ENCODE results near the gene SART3. TPM values are rescaled to one million over a fixed set of nuclear protein-coding genes. Genes with fewer than 3 reads are reported as not detected.

Gene SART3
- total and polyA plus RNA-seq, 10 donors, result 13.1 to 118 (median 64.9) TPM

- TF ChIP-seq POLR2A (IDR thresholded peaks at IDR 0.05), result no peak
- TF ChIP-seq POLR2AphosphoS5 (IDR thresholded peaks at IDR 0.05), result no peak
- TF ChIP-seq CTCF (IDR thresholded peaks at IDR 0.05 in 8 of 11, conservative IDR thresholded peaks at IDR 0.05 in 3 of 11), result no peak
- Histone ChIP-seq H3K9me3 (peaks cover 0 to 15% (median 8%) of the 10 kb centered on the region in 8 donors), H3K27ac (no peak overlapping the region), H3K36me3 (no peaks in the 10 kb centered on the region), H3K27me3 (replicated peaks in 1 of 7) (peaks cover 0 to 54% (median 3%) of the 10 kb centered on the region in 7 donors), H3K4me3 (no peak overlapping the region), H3K4me1 (no peaks in the 10 kb centered on the region)
- WGBS, 5 donors, result 75 to 90% (median 80%) methylated on average over 2 of the region's 2 CpGs
- intact Hi-C loops (cut with DNase I; ENCODE audit: low total_unique reads), result no loop called here
- no peak for DNase-seq
Observed at GRCh38 chr12:108484431-108484830, 76.5 kb downstream of the SART3 start.

DNA sequence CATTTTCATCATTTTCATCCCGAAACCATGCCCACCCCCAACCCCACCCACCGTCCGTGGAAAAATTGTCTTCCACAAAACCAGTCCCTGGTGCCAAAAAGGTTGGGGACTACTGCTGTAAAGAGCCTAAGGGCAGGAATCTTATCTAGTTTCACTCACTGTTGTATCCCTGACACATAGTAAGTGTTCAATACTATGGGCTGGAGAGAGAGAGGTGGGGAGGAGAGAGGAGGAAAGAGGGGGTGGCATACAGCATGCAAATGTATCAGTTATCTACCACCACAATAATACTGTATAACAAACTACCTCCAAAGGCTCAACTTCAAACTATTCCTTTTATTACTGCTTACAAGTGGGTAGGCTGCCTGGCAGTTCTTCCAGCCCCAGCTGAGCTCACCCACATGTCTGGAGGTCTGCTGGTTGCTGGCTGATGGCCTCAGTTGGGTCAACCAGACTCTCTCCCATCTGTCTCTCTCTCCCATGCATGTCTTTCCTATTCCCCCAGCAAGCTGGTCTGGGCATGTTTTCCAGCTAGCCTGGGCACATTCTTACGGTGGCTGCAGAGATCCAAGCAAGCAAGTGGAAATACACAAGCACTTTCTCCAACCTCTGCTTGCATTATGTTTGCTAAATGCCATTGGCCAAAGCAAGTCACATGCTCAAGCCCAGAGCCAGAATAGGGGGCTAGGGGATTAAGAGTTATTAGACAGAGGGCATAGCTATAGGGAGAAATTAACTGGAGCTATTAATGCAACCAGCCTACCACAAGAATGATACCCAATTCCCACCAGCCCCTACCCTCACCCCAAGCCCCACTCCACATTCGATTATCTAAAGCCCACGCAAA is 77.5 kb downstream of the SART3 start:
- peaks cover 0 to 15% (median 8%) of the 10 kb centered on the region in 8 donors for H3K9me3 ChIP-seq
- H3K36me3 ChIP-seq, result no peaks in the 10 kb centered on the region
- H3K27ac ChIP-seq, result no peak overlapping the region
- H3K4me3 ChIP-seq, result no peak overlapping the region
- H3K4me1 ChIP-seq, result no peaks in the 10 kb centered on the region
- 66 to 76% (median 72%) methylated on average over 6 of the region's 6 CpGs for WGBS, 5 donors
- TF ChIP-seq POLR2A (IDR thresholded peaks at IDR 0.05), result no peak
- no peak for TF ChIP-seq POLR2AphosphoS5 (IDR thresholded peaks at IDR 0.05)
- TF ChIP-seq CTCF (IDR thresholded peaks at IDR 0.05 in 8 of 11, conservative IDR thresholded peaks at IDR 0.05 in 3 of 11), result no peak
- intact Hi-C loops (cut with DNase I; ENCODE audit: low total_unique reads), result no loop called here
- peaks cover 0 to 58% (median 3%) of the 10 kb centered on the region in 7 donors for H3K27me3 ChIP-seq (replicated peaks in 1 of 7)
- no peak for DNase-seq

GRCh38 chr12:108482717-108483212 is 78.2 kb downstream of the SART3 start:
- Histone ChIP-seq H3K4me1 (no peaks in the 10 kb centered on the region), H3K27me3 (replicated peaks in 1 of 7) (peaks cover 0 to 56% (median 3%) of the 10 kb centered on the region in 7 donors), H3K27ac (no peak overlapping the region), H3K9me3 (peaks cover 0 to 13% (median 8%) of the 10 kb centered on the region in 8 donors), H3K36me3 (no peaks in the 10 kb centered on the region), H3K4me3 (no peak overlapping the region)
- intact Hi-C loops (cut with DNase I; ENCODE audit: low total_unique reads), result no loop called here
- no peak for DNase-seq
- WGBS, 5 donors, result 55 to 68% (median 59%) methylated on average over 11 of the region's 11 CpGs
- TF ChIP-seq CTCF (IDR thresholded peaks at IDR 0.05 in 8 of 11, conservative IDR thresholded peaks at IDR 0.05 in 3 of 11), result no peak
- no peak for TF ChIP-seq POLR2AphosphoS5 (IDR thresholded peaks at IDR 0.05)
- no peak for TF ChIP-seq POLR2A (IDR thresholded peaks at IDR 0.05)

- no peak for DNase-seq
- Histone ChIP-seq H3K4me3 (no peak overlapping the region), H3K4me1 (no peaks in the 10 kb centered on the region), H3K27me3 (replicated peaks in 1 of 7) (peaks cover 0 to 49% (median 3%) of the 10 kb centered on the region in 7 donors), H3K36me3 (no peaks in the 10 kb centered on the region), H3K9me3 (no peaks in the 10 kb centered on the region), H3K27ac (no peak overlapping the region)
- intact Hi-C loops (cut with DNase I; ENCODE audit: low total_unique reads), result no loop called here
- TF ChIP-seq POLR2AphosphoS5 (IDR thresholded peaks at IDR 0.05), result no peak
- TF ChIP-seq CTCF (IDR thresholded peaks at IDR 0.05 in 8 of 11, conservative IDR thresholded peaks at IDR 0.05 in 3 of 11), result no peak
- no peak for TF ChIP-seq POLR2A (IDR thresholded peaks at IDR 0.05)
- WGBS, 5 donors, result 65 to 79% (median 73%) methylated on average over 6 of the region's 6 CpGs
Observed at GRCh38 chr12:108479364-108480070, 81.5 kb downstream of the SART3 start.
